H7 (cell line): ENCODE results near the gene DUSP10. TPM values are rescaled to one million over a fixed set of nuclear protein-coding genes. Genes with fewer than 3 reads are reported as not detected.

Source experiments
- DNase-seq: peaks from one replicate; pipeline ENCODE4 v3.0.0; 2012
- H3K27me3 ChIP-seq: 2 replicates; pipeline ENCODE4 v1.6.0; 2011; ENCODE audit warnings: mild to moderate bottlenecking, low read length; ENCODE audit not compliant: control insufficient read depth, insufficient read depth
- H3K36me3 ChIP-seq: replicated peaks from 2 replicates; pipeline ENCODE4 v1.5.1; 2011; ENCODE audit warnings: low read length; ENCODE audit not compliant: control insufficient read depth, insufficient read depth
- H3K4me3 ChIP-seq: 2 replicates; pipeline ENCODE4 v1.5.1; 2011; ENCODE audit warnings: low read depth, mild to moderate bottlenecking, control low read depth, low read length, moderate library complexity; ENCODE audit not compliant: insufficient read depth
- total RNA-seq: library from RNA; depleted of rRNA; stranded (reverse); fragments of >200 nt; shearing (Covaris generic); gene quantifications from 2 replicates; pipeline ENCODE4 v1.2.3, GENCODE V29; 2014

The DUSP10 gene
- total RNA-seq, 1 experiment from 2014 or later, result 16.5 TPM

GRCh38 chr1:221663321-221663720, 78.6 kb downstream of the DUSP10 start:
- H3K4me3 ChIP-seq, result no peak overlapping the region
- no peaks in the 10 kb centered on the region for H3K27me3 ChIP-seq
- DNase-seq, result no peak

GRCh38 chr1:221655766-221656305, 86.1 kb downstream of the DUSP10 start:
- no peak overlapping the region for H3K4me3 ChIP-seq
- H3K27me3 ChIP-seq, result no peaks in the 10 kb centered on the region
- DNase-seq, result no peak
- no peaks in the 10 kb centered on the region for H3K36me3 ChIP-seq

More at GRCh38 chr1:221663321-221663720, 78.6 kb downstream of the DUSP10 start:
- no peaks in the 10 kb centered on the region for H3K36me3 ChIP-seq
